Bronchial epithelial cell (primary cell): ENCODE data around the gene PXDN. TPM values are rescaled to one million over a fixed set of nuclear protein-coding genes. Genes with fewer than 3 reads are reported as not detected.
A peak's percentile ranks its signal among the peaks of the same experiment; 100 is the strongest.
"Not testable (repeated sequence)": the region's sequence is repeated elsewhere in the genome, so short reads cannot be mapped to it uniquely, and the experiment has no call there.

Experiments used
- DNase-seq: peaks from one replicate; pipeline ENCODE4 v3.0.0-alpha.2; 2010; ENCODE audit warnings: low read depth
- FAIRE-seq: peaks from 2 replicates; lab custom pipeline; 2011; peaks lifted over from hg19 to GRCh38; lab: Jason Lieb, UNC
- H3K27me3 ChIP-seq: 2 replicates; pipeline ENCODE4 v1.5.1; 2011; ENCODE audit warnings: low read length; ENCODE audit not compliant: control insufficient read depth, insufficient read depth
- H3K36me3 ChIP-seq: 2 replicates; pipeline ENCODE4 v1.5.1; 2011; ENCODE audit warnings: low read length; ENCODE audit not compliant: control insufficient read depth, insufficient read depth
- H3K4me3 ChIP-seq: 2 replicates; pipeline ENCODE4 v1.5.1; 2011; ENCODE audit warnings: mild to moderate bottlenecking, low read depth, low read length, control low read depth
- CTCF ChIP-seq: IDR thresholded peaks from 2 replicates; pipeline ENCODE4 v1.5.1; 2011; ENCODE audit warnings: mild to moderate bottlenecking, moderate library complexity, low read length, control low read depth, inconsistent platforms; ENCODE audit not compliant: insufficient read depth, severe bottlenecking
- total RNA-seq: library from RNA; depleted of rRNA; stranded (reverse); fragments of >200 nt; gene quantifications from 2 replicates; pipeline ENCODE4 v1.2.1, GENCODE V29; 2014

PXDN gene
- total RNA-seq, 1 donor from 2014 or later = 34.0 TPM

DNA sequence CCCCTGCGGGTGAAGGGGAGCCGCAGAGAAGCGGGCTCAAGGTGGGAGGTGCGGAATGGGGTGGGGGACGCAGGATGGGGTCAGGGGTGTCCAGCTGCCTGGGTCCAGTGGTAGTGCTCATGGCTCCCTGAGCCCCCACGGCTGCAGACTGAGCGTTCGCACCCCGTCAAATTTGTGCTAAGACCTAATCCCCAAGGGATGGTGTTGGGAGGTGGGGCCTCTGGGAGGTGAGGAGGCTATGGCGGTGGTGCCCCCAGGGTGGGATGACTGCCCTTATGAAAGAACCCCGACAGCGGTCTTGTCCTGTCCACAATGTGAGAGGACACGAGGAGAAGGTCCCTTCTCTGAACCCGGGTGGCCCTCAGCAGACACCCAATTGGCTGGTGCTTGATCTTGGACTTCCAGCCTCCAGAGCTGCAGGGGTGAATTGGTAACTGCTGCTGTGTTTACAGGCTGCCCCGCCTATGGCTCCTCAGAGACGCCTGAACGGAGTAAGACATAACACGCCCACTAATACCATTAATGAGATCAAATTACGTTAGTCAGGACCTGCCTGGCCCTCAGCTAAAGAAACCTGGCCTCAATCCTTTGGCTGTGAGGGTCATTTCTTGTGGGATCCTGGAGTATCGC, 42.6 kb downstream of the PXDN start:
- TF ChIP-seq CTCF = no peak
- peak; percentile 76 for DNase-seq
- no peak for FAIRE-seq
- Histone ChIP-seq H3K4me3 (no peak overlapping the region), H3K36me3 (no peaks in the 10 kb centered on the region), H3K27me3 (no peaks in the 10 kb centered on the region)

DNA sequence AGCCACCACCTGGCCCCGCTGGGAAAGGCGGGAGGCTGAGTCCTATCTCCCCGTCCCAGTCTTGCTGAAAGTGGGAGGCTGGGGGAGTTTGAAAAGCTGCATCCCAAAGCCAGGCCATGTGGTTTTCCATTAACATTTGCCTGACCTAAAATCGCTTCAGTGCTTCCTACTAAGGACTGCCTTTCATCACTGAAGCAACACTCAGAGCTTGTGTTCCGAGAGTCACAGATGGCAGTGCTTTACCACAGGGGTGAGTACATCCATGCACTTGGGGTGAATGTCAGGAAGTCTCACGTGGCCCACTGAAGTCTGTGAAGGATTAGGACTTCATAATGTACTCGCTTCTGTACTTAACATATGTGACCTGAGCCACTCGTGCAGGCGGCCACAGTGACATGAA, 43.3 kb downstream of the PXDN start:
- no peak for FAIRE-seq
- H3K36me3 ChIP-seq = no peaks in the 10 kb centered on the region
- no peak for DNase-seq
- H3K27me3 ChIP-seq = no peaks in the 10 kb centered on the region
- no peak overlapping the region for H3K4me3 ChIP-seq
- TF ChIP-seq CTCF = no peak

DNA sequence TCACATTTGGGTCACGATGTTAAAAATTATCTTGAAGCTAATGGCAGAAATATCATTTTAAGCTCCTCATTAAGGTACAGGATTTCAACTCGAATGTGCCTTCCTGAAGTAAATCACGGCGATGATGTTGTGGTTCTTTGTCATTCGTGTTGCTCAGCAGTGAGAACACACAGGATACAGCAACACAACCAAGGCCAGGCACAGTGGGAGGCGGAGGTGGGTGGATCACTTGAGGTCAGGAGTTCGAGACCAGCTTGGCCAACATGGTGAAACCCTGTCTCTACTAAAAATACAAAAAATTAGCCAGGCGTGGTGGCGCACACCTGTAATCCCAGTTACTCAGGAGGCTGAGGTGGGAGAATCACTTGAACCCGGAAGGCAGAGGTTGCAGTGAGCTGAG, 43.9 kb downstream of the PXDN start:
- not testable (repeated sequence) for H3K4me3 ChIP-seq, FAIRE-seq, H3K27me3 ChIP-seq, DNase-seq, H3K36me3 ChIP-seq

- Histone ChIP-seq H3K4me3 (no peak overlapping the region), H3K27me3 (no peaks in the 10 kb centered on the region), H3K36me3 (no peaks in the 10 kb centered on the region)
- FAIRE-seq (peak; percentile 43), DNase-seq (peak; percentile 19)
- TF ChIP-seq CTCF = no peak
These were observed 45.9 kb downstream of the PXDN start for GRCh38 chr2:1698188-1698945.

DNA sequence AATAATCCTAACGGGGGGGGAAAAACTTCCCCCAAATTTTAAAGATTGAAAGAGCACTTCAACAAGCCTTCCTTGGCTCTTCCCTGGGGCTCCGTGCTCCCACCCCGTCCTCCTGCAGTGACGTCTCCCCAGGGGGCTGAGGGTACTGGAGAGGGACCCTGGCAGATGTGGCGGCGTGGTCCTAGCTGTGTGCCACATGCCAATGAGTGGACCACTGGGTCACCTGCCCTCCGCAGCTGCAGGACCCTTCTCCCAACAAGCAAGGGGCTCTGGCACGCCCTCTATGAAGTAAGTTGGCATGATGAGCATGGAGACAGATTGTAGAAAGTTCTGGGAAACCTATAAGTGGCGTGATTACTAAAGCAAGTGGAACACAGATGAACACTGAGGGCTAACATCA, 46.7 kb downstream of the PXDN start:
- DNase-seq = no peak
- no peak for TF ChIP-seq CTCF
- no peak overlapping the region for H3K4me3 ChIP-seq
- no peaks in the 10 kb centered on the region for H3K36me3 ChIP-seq
- FAIRE-seq = no peak
- no peaks in the 10 kb centered on the region for H3K27me3 ChIP-seq

DNA sequence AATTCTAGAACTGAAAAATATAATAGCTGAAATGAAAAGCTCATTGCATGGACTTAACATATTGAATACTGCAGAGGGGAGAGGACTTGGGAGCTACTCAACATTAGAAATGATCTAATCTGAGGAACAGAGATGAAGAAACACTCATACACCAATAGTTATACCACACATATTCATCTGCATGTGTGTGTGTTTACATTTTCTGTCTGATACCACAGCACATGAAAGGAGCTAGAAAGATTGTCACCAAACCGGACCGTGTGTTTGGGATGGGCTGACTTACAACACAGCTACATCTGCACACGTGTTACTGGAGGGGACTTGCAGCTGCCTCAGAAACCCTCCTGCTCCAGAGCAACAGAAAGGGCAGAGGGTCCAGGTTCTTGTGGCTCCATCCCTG, 47.8 kb downstream of the PXDN start:
- Histone ChIP-seq H3K36me3 (peaks cover 3% of the 10 kb centered on the region), H3K4me3 (no peak overlapping the region), H3K27me3 (no peaks in the 10 kb centered on the region)
- TF ChIP-seq CTCF = no peak
- DNase-seq (peak; percentile 18), FAIRE-seq (peak; percentile 58)
